CD4-positive, alpha-beta memory T cell (primary cell): ENCODE data around the gene CD33. TPM values are rescaled to one million over a fixed set of nuclear protein-coding genes. Genes with fewer than 3 reads are reported as not detected.

ENCODE experiments used
- CTCF ChIA-PET: fragments of 350-600 bp; sonication (Branson Sonifier 250); formaldehyde crosslinking; loops from one replicate; lab custom pipeline; 2021; ENCODE audit warnings: inconsistent platforms; ENCODE audit not compliant: partially characterized antibody; lab: Charles Lee
- POLR2A ChIA-PET: fragments of 350-600 bp; sonication (Branson Sonifier 250); formaldehyde crosslinking; loops from one replicate; lab custom pipeline; 2021; ENCODE audit not compliant: partially characterized antibody; lab: Charles Lee
- DNase-seq, 5 donors: peaks; one replicate each; pipeline versions ENCODE4 v3.0.0 to v3.0.0-alpha.2; 2020 to 2022; ENCODE audit warnings: mixed read lengths in 1 of 5
- H3K27ac ChIP-seq: one replicate; pipeline ENCODE4 v1.7.0; 2013; ENCODE audit warnings: low read depth, low read length
- H3K27me3 ChIP-seq: 2 replicates; pipeline ENCODE4 v1.7.0; 2013; ENCODE audit warnings: mild to moderate bottlenecking, low read length, moderate library complexity; ENCODE audit not compliant: insufficient read depth
- H3K36me3 ChIP-seq: 2 replicates; pipeline ENCODE4 v1.7.0; 2013; ENCODE audit warnings: mild to moderate bottlenecking, low read length, moderate library complexity; ENCODE audit not compliant: insufficient read depth
- H3K4me1 ChIP-seq: 2 replicates; pipeline ENCODE4 v1.7.0; 2013; ENCODE audit warnings: mild to moderate bottlenecking, low read length, moderate library complexity; ENCODE audit not compliant: insufficient read depth
- H3K4me3 ChIP-seq, 2 donors: one replicate each; pipeline ENCODE4 v1.7.0; 2013; ENCODE audit warnings: low read length in 2 of 2, mild to moderate bottlenecking in 1 of 2
- H3K9me3 ChIP-seq, 2 donors: one replicate each; pipeline ENCODE4 v1.7.0; 2013; ENCODE audit warnings: low read length in 2 of 2, control low read depth in 1 of 2; ENCODE audit not compliant: control insufficient read depth in 1 of 2
- H3K27ac Mint-ChIP-seq, 7 donors: one replicate each; pipeline ENCODE4 v1.8.0; 2020 to 2021; ENCODE audit warnings: mixed read lengths in 7 of 7, mild to moderate bottlenecking in 6 of 7, inconsistent platforms in 3 of 7, moderate library complexity in 3 of 7
- H3K27me3 Mint-ChIP-seq, 2 donors: one replicate each; pipeline ENCODE4 v1.8.0; 2020 to 2021; ENCODE audit warnings: mixed read lengths in 2 of 2
- H3K36me3 Mint-ChIP-seq, 2 donors: one replicate each; pipeline ENCODE4 v1.8.0; 2020 to 2021; ENCODE audit warnings: mixed read lengths in 2 of 2, inconsistent platforms in 1 of 2, mild to moderate bottlenecking in 1 of 2
- H3K4me1 Mint-ChIP-seq, 4 donors: one replicate each; pipeline ENCODE4 v1.8.0; 2020 to 2021; ENCODE audit warnings: mixed read lengths in 4 of 4, mild to moderate bottlenecking in 1 of 4
- H3K4me3 Mint-ChIP-seq, 8 donors: one replicate each; pipeline ENCODE4 v1.8.0; 2020 to 2021; ENCODE audit warnings: mixed read lengths in 8 of 8, mild to moderate bottlenecking in 7 of 8, moderate library complexity in 6 of 8, inconsistent platforms in 3 of 8
- H3K9me3 Mint-ChIP-seq, 8 donors: one replicate each; pipeline ENCODE4 v1.8.0; 2020 to 2021; ENCODE audit warnings: mixed read lengths in 8 of 8, mild to moderate bottlenecking in 5 of 8, inconsistent platforms in 3 of 8, moderate library complexity in 1 of 8
- intact Hi-C: fragments of 100-400 bp; cut with micrococcal nuclease; formaldehyde crosslinking; loops from one replicate; pipeline ENCODE4 v1.15.1; 2023
- microRNA-seq: library from miRNA; unstranded; fragments of <30 nt; microRNA quantifications from one replicate; pipeline ENCODE4 v1.2.0, GENCODE V29; 2021; ENCODE audit warnings: borderline replicate concordance, borderline number of aligned reads, borderline microRNAs expressed, mixed read lengths
- polyA plus RNA-seq, 2 donors: library from polyadenylated mRNA; unstranded; fragments of 300-500 nt; fragmentation: Illumina TruSeq; gene quantifications; one replicate each; pipeline ENCODE4 v1.2.3, GENCODE V29; 2021
- total RNA-seq, 2 experiments: library from RNA; stranded (reverse); gene quantifications; one replicate each; pipeline ENCODE4 v1.2.3, GENCODE V29; 2021

The CD33 gene
- total and polyA plus RNA-seq, 4 experiments from 2014 or later: 0.47 to 0.58 TPM; not detected in 2

DNA sequence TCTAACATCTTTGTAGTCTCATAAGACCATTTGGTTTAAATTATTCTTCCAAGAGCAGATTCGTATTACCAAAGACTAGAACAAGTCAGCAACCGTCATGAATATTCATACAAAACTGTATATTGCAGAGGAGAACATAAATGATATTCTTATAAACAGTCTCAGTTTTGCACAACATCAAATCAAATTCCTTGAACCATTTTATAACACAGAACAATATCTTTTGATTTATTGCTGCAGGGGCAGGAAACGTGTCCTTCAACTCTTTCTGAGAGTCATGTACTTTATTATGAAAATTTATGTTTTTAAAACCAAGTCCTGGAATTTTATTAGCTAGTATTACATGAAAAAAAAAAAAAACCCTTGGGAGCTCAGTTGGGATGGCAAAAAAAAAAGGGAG lies 52.2 kb downstream of the CD33 start:
- Mint-ChIP-seq H3K36me3 (no peaks in the 10 kb centered on the region), H3K4me1 (peaks cover 0 to 25% (median 14%) of the 10 kb centered on the region in 4 donors), H3K9me3 (peaks cover 0 to 9% (median 5%) of the 10 kb centered on the region in 8 donors), H3K27ac (no peak overlapping the region), H3K27me3 (peaks cover 4 to 5% of the 10 kb centered on the region in 2 donors), H3K4me3 (no peak overlapping the region)
- no peak for DNase-seq
- ChIA-PET POLR2A (no interaction called here), CTCF (no interaction called here)
- no peaks in the 10 kb centered on the region for H3K36me3 ChIP-seq
- no peak overlapping the region for H3K4me3 ChIP-seq
- H3K27me3 ChIP-seq: no peaks in the 10 kb centered on the region
- H3K9me3 ChIP-seq: no peaks in the 10 kb centered on the region
- no peak overlapping the region for H3K27ac ChIP-seq
- intact Hi-C loops: no loop called here
- no peaks in the 10 kb centered on the region for H3K4me1 ChIP-seq

DNA sequence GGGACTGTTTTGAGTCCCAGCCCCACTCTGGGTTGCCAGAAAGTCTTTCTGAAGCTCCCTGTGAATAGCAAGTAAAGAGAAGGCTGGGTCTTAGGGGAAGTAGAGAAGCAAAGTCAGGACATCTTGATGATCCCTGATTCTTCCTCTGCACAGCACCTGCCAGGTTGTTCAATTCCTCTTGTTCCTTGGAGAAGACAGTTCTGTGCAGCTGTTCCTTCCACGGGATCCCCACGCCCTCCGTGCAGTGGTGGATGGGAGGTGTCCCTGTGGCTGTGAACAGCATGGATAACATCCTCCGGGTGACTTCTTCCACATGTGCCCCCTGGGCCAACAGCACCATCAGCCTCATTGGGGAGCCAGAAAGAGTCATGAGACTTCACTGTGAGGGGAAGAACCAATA lies 57.5 kb downstream of the CD33 start:
- Mint-ChIP-seq H3K9me3 (peaks cover 2 to 20% (median 10%) of the 10 kb centered on the region in 8 donors), H3K4me1 (no peaks in the 10 kb centered on the region), H3K36me3 (no peaks in the 10 kb centered on the region), H3K4me3 (no peak overlapping the region), H3K27ac (peak overlapping the region in 2 of 7 donors; percentile 40 to 58), H3K27me3 (peaks cover 5 to 9% of the 10 kb centered on the region in 2 donors)
- intact Hi-C loops: no loop called here
- Histone ChIP-seq H3K27me3 (peaks cover 1% of the 10 kb centered on the region), H3K4me3 (no peak overlapping the region), H3K27ac (no peak overlapping the region), H3K4me1 (no peaks in the 10 kb centered on the region), H3K36me3 (no peaks in the 10 kb centered on the region), H3K9me3 (no peaks in the 10 kb centered on the region)
- ChIA-PET CTCF (no interaction called here), POLR2A (no interaction called here)
- DNase-seq: no peak

DNA sequence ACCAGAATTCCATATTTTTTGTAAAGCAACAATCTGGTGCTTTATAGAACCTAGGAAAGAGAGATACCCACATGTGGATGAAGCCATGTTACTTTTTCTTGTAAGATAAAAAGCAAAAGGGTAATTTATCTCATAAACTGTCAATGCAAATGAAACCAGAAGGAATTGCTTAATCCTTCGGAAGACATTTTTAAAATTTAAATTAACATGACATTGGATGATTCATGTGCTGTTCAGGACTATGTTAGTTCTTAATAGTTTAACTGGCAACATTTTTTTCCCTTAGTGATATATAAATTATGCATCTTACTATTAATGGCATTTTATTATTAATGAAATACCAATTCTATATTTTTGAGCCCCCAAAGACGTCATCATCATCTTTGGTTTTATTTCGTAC lies 60.8 kb downstream of the CD33 start:
- no peaks in the 10 kb centered on the region for H3K36me3 ChIP-seq
- peak overlapping the region in 1 of 7 donors; percentile 16 for H3K27ac Mint-ChIP-seq
- intact Hi-C loops: no loop called here
- H3K4me1 ChIP-seq: no peaks in the 10 kb centered on the region
- H3K9me3 ChIP-seq: no peaks in the 10 kb centered on the region
- peaks cover 0 to 14% (median 6%) of the 10 kb centered on the region in 8 donors for H3K9me3 Mint-ChIP-seq
- ChIA-PET POLR2A (no interaction called here), CTCF (no interaction called here)
- DNase-seq: no peak
- H3K36me3 Mint-ChIP-seq: no peaks in the 10 kb centered on the region
- no peaks in the 10 kb centered on the region for H3K4me1 Mint-ChIP-seq
- peaks cover 2 to 7% of the 10 kb centered on the region in 2 donors for H3K27me3 Mint-ChIP-seq
- no peak overlapping the region for H3K27ac ChIP-seq
- no peak overlapping the region for H3K4me3 Mint-ChIP-seq
- H3K27me3 ChIP-seq: peaks cover 5% of the 10 kb centered on the region
- H3K4me3 ChIP-seq: no peak overlapping the region

Small RNA genes lying within 50 kb of the gene (microRNA-seq; reads per million reads assigned to microRNA genes)
- not detected for gene MIR8074

Other genes starting within 250 kb of the CD33 start
- gene KLK7, start 241.2 kb upstream of the CD33 start, total RNA-seq: not detected
- not detected for gene KLK7, start 241.2 kb upstream of the CD33 start, polyA plus RNA-seq
- not detected for gene KLK8, start 223.5 kb upstream of the CD33 start, total RNA-seq
- not detected for gene KLK8, start 223.5 kb upstream of the CD33 start, polyA plus RNA-seq
- gene KLK10, start 205.4 kb upstream of the CD33 start, total RNA-seq: not detected
- gene KLK10, start 205.4 kb upstream of the CD33 start, polyA plus RNA-seq: not detected
- gene KLK11, start 198.5 kb upstream of the CD33 start, total RNA-seq: not detected
- gene KLK11, start 198.5 kb upstream of the CD33 start, polyA plus RNA-seq: not detected
- gene KLK12, start 190.1 kb upstream of the CD33 start, total RNA-seq: not detected
- not detected for gene KLK12, start 190.1 kb upstream of the CD33 start, polyA plus RNA-seq
- not detected for gene KLK13, start 160.0 kb upstream of the CD33 start, total RNA-seq
- not detected for gene KLK13, start 160.0 kb upstream of the CD33 start, polyA plus RNA-seq
- 1 to 10 TPM in 1 of 2 experiments, not detected in 1; 1.1 TPM for gene KLK14, start 142.2 kb upstream of the CD33 start, total RNA-seq
- not detected for gene KLK14, start 142.2 kb upstream of the CD33 start, polyA plus RNA-seq
- gene CTU1, start 116.7 kb upstream of the CD33 start, total RNA-seq: 10 to 100 TPM; 11.4 TPM
- 1 to 10 TPM; 1.4 to 9.2 TPM for gene CTU1, start 116.7 kb upstream of the CD33 start, polyA plus RNA-seq
- gene SIGLEC9, start 100.2 kb upstream of the CD33 start, total RNA-seq: 1 to 10 TPM; 3.4 to 3.9 TPM
- gene SIGLEC9, start 100.2 kb upstream of the CD33 start, polyA plus RNA-seq: 1 to 10 TPM; 2.4 to 2.6 TPM
- gene SIGLEC7, start 82.8 kb upstream of the CD33 start, total RNA-seq: under 1 TPM; 0.25 to 0.52 TPM
- gene SIGLEC7, start 82.8 kb upstream of the CD33 start, polyA plus RNA-seq: under 1 TPM in 1 of 2 donors, not detected in 1; 0.57 TPM
- gene SIGLECL1, start 26.0 kb downstream of the CD33 start, total RNA-seq: not detected
- not detected for gene SIGLECL1, start 26.0 kb downstream of the CD33 start, polyA plus RNA-seq
- gene IGLON5, start 86.6 kb downstream of the CD33 start, total RNA-seq: not detected
- not detected for gene IGLON5, start 86.6 kb downstream of the CD33 start, polyA plus RNA-seq
- under 1 TPM; 0.22 to 0.26 TPM for gene VSIG10L, start 117.1 kb downstream of the CD33 start, total RNA-seq
- gene VSIG10L, start 117.1 kb downstream of the CD33 start, polyA plus RNA-seq: under 1 TPM in 1 of 2 donors, not detected in 1; 0.17 TPM
- 10 to 100 TPM; 51.4 to 53.9 TPM for gene ETFB, start 141.3 kb downstream of the CD33 start, total RNA-seq
- gene ETFB, start 141.3 kb downstream of the CD33 start, polyA plus RNA-seq: 10 to 100 TPM; 65.2 to 97.0 TPM
- 1 to 10 TPM; 1.5 to 2.0 TPM for gene CLDND2, start 143.9 kb downstream of the CD33 start, total RNA-seq
- gene CLDND2, start 143.9 kb downstream of the CD33 start, polyA plus RNA-seq: not detected
- 1 to 10 TPM; 2.7 to 2.8 TPM for gene NKG7, start 147.6 kb downstream of the CD33 start, total RNA-seq
- gene NKG7, start 147.6 kb downstream of the CD33 start, polyA plus RNA-seq: 10 to 100 TPM; 36.5 to 44.3 TPM
- not detected for gene LIM2, start 162.9 kb downstream of the CD33 start, total RNA-seq
- not detected for gene LIM2, start 162.9 kb downstream of the CD33 start, polyA plus RNA-seq
- gene C19orf84, start 165.5 kb downstream of the CD33 start, total RNA-seq: not detected
- gene C19orf84, start 165.5 kb downstream of the CD33 start, polyA plus RNA-seq: not detected
- under 1 TPM in 1 of 2 experiments, not detected in 1; 0.12 TPM for gene SIGLEC10, start 192.6 kb downstream of the CD33 start, total RNA-seq
- gene SIGLEC10, start 192.6 kb downstream of the CD33 start, polyA plus RNA-seq: under 1 TPM in 1 of 2 donors, not detected in 1; 0.39 TPM
- gene SIGLEC8, start 233.4 kb downstream of the CD33 start, total RNA-seq: not detected
- not detected for gene SIGLEC8, start 233.4 kb downstream of the CD33 start, polyA plus RNA-seq